K562 (cell line): ENCODE measurements around the gene PGPEP1. TPM values are rescaled to one million over a fixed set of nuclear protein-coding genes. Genes with fewer than 3 reads are reported as not detected.
A peak's percentile ranks its signal among the peaks of the same experiment; 100 is the strongest.

Source experiments
- AFF1 ChIP-seq, 2 experiments: fragments of 450-650 bp; IDR thresholded peaks; 2 replicates each; pipeline ENCODE4 v1.6.1; 2018; ENCODE audit warnings: mild to moderate bottlenecking in 2 of 2, low read depth in 1 of 2; ENCODE audit not compliant: partially characterized antibody in 2 of 2
- CREB3L1 ChIP-seq: fragments of 450-650 bp; IDR thresholded peaks from 2 replicates; pipeline ENCODE4 v1.6.1; 2014; ENCODE audit warnings: low read depth, mild to moderate bottlenecking, moderate library complexity, borderline replicate concordance
- FOXP1 ChIP-seq: sonication (generic); formaldehyde crosslinking; IDR thresholded peaks from 2 replicates; pipeline ENCODE4 v1.8.0; 2022; ENCODE audit warnings: mild to moderate bottlenecking, missing genetic modification reagents
- FOXP4 ChIP-seq: sonication (generic); formaldehyde crosslinking; IDR thresholded peaks from 2 replicates; pipeline ENCODE4 v1.8.0; 2022; ENCODE audit warnings: mild to moderate bottlenecking, missing genetic modification reagents, borderline replicate concordance
- ZNF318 ChIP-seq, 2 experiments: fragments of 450-650 bp; IDR thresholded peaks; 2 replicates each; pipeline ENCODE4 v1.6.1; 2016; ENCODE audit warnings: mild to moderate bottlenecking in 2 of 2, borderline replicate concordance in 1 of 2, low read depth in 1 of 2, moderate library complexity in 1 of 2
- ZNF668 ChIP-seq: fragments of 250-450 bp; sonication (Bioruptor Pico); IDR thresholded peaks from 2 replicates; pipeline ENCODE4 v1.8.0; 2022; ENCODE audit warnings: mild to moderate bottlenecking, inconsistent platforms
- polyA plus RNA-seq, 8 experiments: library from polyadenylated mRNA; depleted of rRNA in 4 of 8; stranded (reverse) in 5 of 8; unstranded in 3 of 8; fragments of >200 nt; fragmentation: Nextera tagmentation in 2 of 8; fragmentation: Illumina TruSeq in 1 of 8; extraction: Ambion mirVana in 2 of 8; extraction: Trizol in 1 of 8; gene quantifications; 2 replicates each; pipeline versions ENCODE4 v1.2.1 to v1.2.3, GENCODE V29; 2011 to 2014; ENCODE audit warnings: inconsistent platforms in 1 of 8, missing spikeins in 1 of 8
- total RNA-seq, 7 experiments: library from RNA; depleted of rRNA in 6 of 7; stranded (reverse); fragments of >200 nt in 6 of 7; fragmentation: Illumina TruSeq in 2 of 7; extraction: Trizol in 2 of 7; gene quantifications; 2 replicates each; pipeline versions ENCODE4 v1.2.1 to v1.2.3, GENCODE V29; 2011 to 2021; ENCODE audit warnings: low replicate concordance in 1 of 7

Gene PGPEP1
- total and polyA plus RNA-seq, 9 of the 15 experiments (the other 6 are each of a cell fraction or from before 2014, with no cell fraction given), result 10.0 to 69.6 (median 33.5) TPM

GRCh38 chr19:18373892-18374629 lies 33.7 kb downstream of the PGPEP1 start (continued):
- 0 out of 2 replicates have a peak, but pooled peaks have one; percentile 65 for TF ChIP-seq FOXP4 (CRISPR knock-in tag)
- TF ChIP-seq ZNF668 (CRISPR knock-in tag), result peak; percentile 66; the same call in 1 of the 2 replicates
- TF ChIP-seq AFF1 (IDR thresholded peaks at IDR 0.05; ENCODE audit: low read depth in 1 of 2, partially characterized antibody in 2 of 2), result peak; percentile 70 to 85
- no peak; the same call in 1 of the 2 replicates for TF ChIP-seq CREB3L1
- peak in 1 of 2 experiments; percentile 93; a peak in 2 of 4 replicates for TF ChIP-seq ZNF318 (IDR thresholded peaks at IDR 0.05; ENCODE audit: borderline replicate concordance in 1 of 2, low read depth in 1 of 2)
- TF ChIP-seq FOXP1 (CRISPR knock-in tag), result peak; percentile 92; the same call in 1 of the 2 replicates
